GM10248 (cell line): ENCODE results near the gene TMEM87B.

ENCODE experiments used
- CTCF ChIA-PET: fragments of 300-600 bp; sonication (Branson Sonifier 250); formaldehyde crosslinking; extraction: SDS; loops from one replicate; lab custom pipeline; 2021; ENCODE audit warnings: antibody characterized with exemption; lab: Yijun Ruan, JAX
- POLR2A ChIA-PET: fragments of 350-650 bp; sonication (Branson Sonifier 250); formaldehyde crosslinking; extraction: SDS; loops from one replicate; lab custom pipeline; 2020; ENCODE audit warnings: antibody characterized with exemption; lab: Yijun Ruan, JAX
- DNase-seq: peaks from one replicate; pipeline ENCODE4 v3.0.0; 2012; ENCODE audit errors: extremely low spot score
- TF ChIP-seq, protein P1 (sequence below): IDR thresholded peaks from 2 replicates; pipeline ENCODE4 v1.5.1; 2012; ENCODE audit warnings: mild to moderate bottlenecking, low read depth; ENCODE audit errors: extremely low read depth, missing control alignments, control extremely low read depth

TMEM87B gene

GRCh38 chr2:112010751-112011150 lies 44.3 kb upstream of the TMEM87B start:
- no peak for DNase-seq
- CTCF ChIA-PET, result interaction anchor here (1.4 kb wide), 1 partner anchor 39 kb away, joined by 3 read pairs; no protein-coding TSS in a partner anchor
- TF ChIP-seq, protein P1, sequence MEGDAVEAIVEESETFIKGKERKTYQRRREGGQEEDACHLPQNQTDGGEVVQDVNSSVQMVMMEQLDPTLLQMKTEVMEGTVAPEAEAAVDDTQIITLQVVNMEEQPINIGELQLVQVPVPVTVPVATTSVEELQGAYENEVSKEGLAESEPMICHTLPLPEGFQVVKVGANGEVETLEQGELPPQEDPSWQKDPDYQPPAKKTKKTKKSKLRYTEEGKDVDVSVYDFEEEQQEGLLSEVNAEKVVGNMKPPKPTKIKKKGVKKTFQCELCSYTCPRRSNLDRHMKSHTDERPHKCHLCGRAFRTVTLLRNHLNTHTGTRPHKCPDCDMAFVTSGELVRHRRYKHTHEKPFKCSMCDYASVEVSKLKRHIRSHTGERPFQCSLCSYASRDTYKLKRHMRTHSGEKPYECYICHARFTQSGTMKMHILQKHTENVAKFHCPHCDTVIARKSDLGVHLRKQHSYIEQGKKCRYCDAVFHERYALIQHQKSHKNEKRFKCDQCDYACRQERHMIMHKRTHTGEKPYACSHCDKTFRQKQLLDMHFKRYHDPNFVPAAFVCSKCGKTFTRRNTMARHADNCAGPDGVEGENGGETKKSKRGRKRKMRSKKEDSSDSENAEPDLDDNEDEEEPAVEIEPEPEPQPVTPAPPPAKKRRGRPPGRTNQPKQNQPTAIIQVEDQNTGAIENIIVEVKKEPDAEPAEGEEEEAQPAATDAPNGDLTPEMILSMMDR, result no peak
- POLR2A ChIA-PET, result no interaction called here

DNA sequence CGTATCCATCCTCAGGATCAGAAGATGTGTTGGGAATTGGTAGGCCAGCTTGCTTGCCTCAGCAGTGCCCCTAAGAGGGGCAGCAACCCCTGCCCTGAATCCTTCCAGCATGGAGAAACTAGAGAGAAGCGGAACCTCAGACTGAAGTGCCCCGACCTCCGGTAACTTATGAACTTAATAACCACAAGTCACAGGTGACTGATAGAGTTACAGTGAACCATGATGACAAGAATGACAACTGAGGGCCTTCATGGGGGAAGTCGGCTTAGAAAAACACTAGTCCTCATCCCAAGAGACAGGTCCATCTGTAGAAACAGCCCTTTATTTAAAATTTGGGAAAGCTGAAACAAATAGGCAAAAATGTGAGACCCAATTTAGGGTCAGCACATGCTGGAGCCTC lies 42.5 kb upstream of the TMEM87B start:
- TF ChIP-seq, protein P1, result no peak
- ChIA-PET CTCF (no interaction called here), POLR2A (no interaction called here)
- DNase-seq, result no peak

GRCh38 chr2:112018846-112019245 lies 36.2 kb upstream of the TMEM87B start:
- ChIA-PET POLR2A (no interaction called here), CTCF (no interaction called here)
- no peak for DNase-seq
- TF ChIP-seq, protein P1, result no peak

- no peak for DNase-seq
- ChIA-PET CTCF (no interaction called here), POLR2A (no interaction called here)
- TF ChIP-seq, protein P1, result no peak
Measured at GRCh38 chr2:112019569-112019982, 35.5 kb upstream of the TMEM87B start.

DNA sequence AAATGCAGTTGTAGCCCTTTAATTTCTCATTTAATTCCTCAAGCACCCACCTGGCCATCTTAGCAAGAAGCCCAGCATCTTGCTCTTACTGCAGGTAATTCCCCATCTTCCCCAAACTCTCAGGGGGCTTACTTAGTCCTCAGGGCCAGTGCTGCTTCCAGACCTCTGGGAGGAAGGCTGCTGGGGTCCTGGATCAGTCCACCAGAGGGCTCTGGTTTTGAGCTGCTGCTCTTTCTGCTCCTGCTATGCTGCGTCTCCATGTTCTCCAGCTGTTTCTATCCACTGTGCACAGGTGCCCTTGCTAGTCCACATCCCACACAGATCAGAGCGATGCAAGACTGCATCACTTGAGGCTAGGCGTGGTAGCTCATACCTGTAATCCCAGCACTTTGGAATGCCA lies 34.5 kb upstream of the TMEM87B start:
- POLR2A ChIA-PET, result no interaction called here
- CTCF ChIA-PET, result no interaction called here
- DNase-seq, result no peak
- TF ChIP-seq, protein P1, result no peak

DNA sequence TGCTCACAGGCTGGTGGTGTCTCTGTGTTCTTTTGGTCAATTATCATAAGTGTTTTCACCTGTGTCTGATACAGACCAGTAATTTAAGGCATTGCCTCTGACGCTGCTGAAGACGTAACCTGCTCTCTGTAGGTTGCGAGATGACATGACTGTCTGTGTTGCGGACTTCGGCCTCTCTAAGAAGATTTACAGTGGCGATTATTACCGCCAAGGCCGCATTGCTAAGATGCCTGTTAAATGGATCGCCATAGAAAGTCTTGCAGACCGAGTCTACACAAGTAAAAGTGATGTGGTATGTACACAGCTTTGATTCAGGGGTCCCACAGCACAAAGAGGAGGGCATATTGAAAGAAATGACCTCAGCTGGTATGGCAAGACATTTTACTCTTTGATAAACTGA lies 33.8 kb upstream of the TMEM87B start:
- POLR2A ChIA-PET, result interaction anchor here (0.6 kb wide), 1 partner anchor 309 kb away, joined by 4 read pairs; no protein-coding TSS in a partner anchor
- no peak for DNase-seq
- TF ChIP-seq, protein P1, result no peak
- CTCF ChIA-PET, result no interaction called here
